Measurements from ENCODE around the gene MPPED2. TPM values are rescaled to one million over a fixed set of nuclear protein-coding genes. Genes with fewer than 3 reads are reported as not detected.

MPPED2 gene
- total RNA-seq, 4 donors from 2014 or later = 0.51 to 19.5 (median 9.3) TPM

DNA sequence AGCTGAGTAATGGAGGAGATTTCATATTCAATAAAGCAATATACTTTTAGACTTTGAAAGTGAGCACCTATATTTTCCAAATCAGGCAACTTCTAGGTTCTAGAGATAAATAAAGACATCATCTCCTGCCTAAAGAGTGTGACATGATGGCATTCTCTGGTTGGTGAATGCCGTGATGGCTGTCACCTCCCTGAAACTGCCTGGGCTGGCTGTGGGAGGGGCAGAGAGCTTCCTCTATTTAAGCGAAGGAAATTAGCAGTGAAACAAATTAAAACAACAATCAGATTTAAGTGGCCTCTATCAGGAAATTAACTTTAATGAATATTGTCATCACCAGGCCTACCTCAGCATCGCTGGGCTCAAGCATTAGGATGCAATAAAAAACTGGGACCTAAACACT lies 149.4 kb downstream of the MPPED2 start:
- intact Hi-C loops (cut with DNase I; ENCODE audit: low total_unique reads) = no loop called here
- Histone ChIP-seq H3K4me3 (no peak overlapping the region), H3K27ac (no peak overlapping the region), H3K36me3 (no peaks in the 10 kb centered on the region), H3K9me3 (no peaks in the 10 kb centered on the region), H3K4me1 (no peaks in the 10 kb centered on the region), H3K27me3 (no peaks in the 10 kb centered on the region)
- TF ChIP-seq CTCF (IDR thresholded peaks at IDR 0.05) = no peak
- no peak for TF ChIP-seq POLR2A (IDR thresholded peaks at IDR 0.05)
- DNase-seq = no peak

- intact Hi-C loops (cut with DNase I; ENCODE audit: low total_unique reads) = no loop called here
- TF ChIP-seq POLR2A (IDR thresholded peaks at IDR 0.05) (no peak), CTCF (IDR thresholded peaks at IDR 0.05) (no peak)
- H3K9me3 ChIP-seq = no peaks in the 10 kb centered on the region
- H3K27ac ChIP-seq = peak overlapping the region in 1 of 2 donors; percentile 63
- no peaks in the 10 kb centered on the region for H3K4me1 ChIP-seq
- DNase-seq = no peak
- H3K4me3 ChIP-seq = no peak overlapping the region
- H3K36me3 ChIP-seq = no peaks in the 10 kb centered on the region
- no peaks in the 10 kb centered on the region for H3K27me3 ChIP-seq
Measured at GRCh38 chr11:30435488-30435887, 150.7 kb downstream of the MPPED2 start.

DNA sequence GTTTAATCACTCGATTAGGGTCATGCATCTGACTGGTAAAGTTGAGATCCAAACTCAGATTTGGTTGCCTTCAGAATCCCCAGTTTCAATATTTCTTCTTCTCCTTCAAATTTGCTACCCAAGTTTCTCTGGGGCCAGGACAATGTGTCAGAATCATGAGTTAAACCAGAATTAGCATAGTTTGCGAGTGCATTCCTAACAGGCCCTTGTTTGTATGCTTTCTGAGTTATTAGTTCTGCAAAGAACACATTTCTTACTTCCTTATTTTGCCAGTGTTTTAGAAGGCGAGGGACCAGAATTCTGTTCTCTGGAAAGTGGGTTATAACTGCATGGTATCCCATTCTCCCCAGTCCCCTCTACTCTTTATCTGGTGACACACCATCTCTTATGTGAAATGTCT lies 151.3 kb downstream of the MPPED2 start:
- Histone ChIP-seq H3K36me3 (no peaks in the 10 kb centered on the region), H3K27ac (peak overlapping the region in 1 of 2 donors; percentile 63), H3K4me1 (no peaks in the 10 kb centered on the region), H3K27me3 (no peaks in the 10 kb centered on the region), H3K4me3 (no peak overlapping the region), H3K9me3 (no peaks in the 10 kb centered on the region)
- TF ChIP-seq CTCF (IDR thresholded peaks at IDR 0.05) (no peak), POLR2A (IDR thresholded peaks at IDR 0.05) (no peak)
- DNase-seq = no peak
- intact Hi-C loops (cut with DNase I; ENCODE audit: low total_unique reads) = no loop called here

DNA sequence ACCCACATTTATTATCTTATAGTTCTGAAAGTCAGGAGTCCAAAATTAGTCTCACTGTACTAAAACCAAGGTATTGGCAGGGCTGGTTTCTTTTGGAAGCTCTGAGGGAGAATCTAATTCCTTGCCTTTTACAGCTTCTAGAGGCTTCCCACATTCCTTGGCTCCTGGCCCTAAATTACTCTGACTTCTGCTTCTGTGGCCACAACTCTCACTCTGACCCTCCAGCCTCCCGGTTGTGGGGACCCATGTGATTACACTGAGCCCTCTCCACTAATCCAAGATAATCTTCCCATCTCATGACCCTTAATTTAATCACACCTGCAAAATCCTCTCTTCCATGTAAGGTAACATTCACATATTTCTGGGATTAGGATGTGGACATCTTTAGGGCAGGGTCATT lies 152.3 kb downstream of the MPPED2 start:
- H3K4me1 ChIP-seq = no peaks in the 10 kb centered on the region
- H3K9me3 ChIP-seq = no peaks in the 10 kb centered on the region
- intact Hi-C loops (cut with DNase I; ENCODE audit: low total_unique reads) = no loop called here
- H3K36me3 ChIP-seq = no peaks in the 10 kb centered on the region
- H3K27me3 ChIP-seq = no peaks in the 10 kb centered on the region
- TF ChIP-seq CTCF (IDR thresholded peaks at IDR 0.05) = no peak
- no peak for TF ChIP-seq POLR2A (IDR thresholded peaks at IDR 0.05)
- no peak overlapping the region for H3K4me3 ChIP-seq
- no peak for DNase-seq
- H3K27ac ChIP-seq = peak overlapping the region in 1 of 2 donors; percentile 63

GRCh38 chr11:30432716-30433115 lies 153.4 kb downstream of the MPPED2 start:
- Histone ChIP-seq H3K36me3 (no peaks in the 10 kb centered on the region), H3K27me3 (no peaks in the 10 kb centered on the region), H3K4me1 (no peaks in the 10 kb centered on the region), H3K27ac (peak overlapping the region in 1 of 2 donors; percentile 67), H3K4me3 (no peak overlapping the region), H3K9me3 (no peaks in the 10 kb centered on the region)
- intact Hi-C loops (cut with DNase I; ENCODE audit: low total_unique reads) = no loop called here
- no peak for TF ChIP-seq POLR2A (IDR thresholded peaks at IDR 0.05)
- no peak for TF ChIP-seq CTCF (IDR thresholded peaks at IDR 0.05)
- no peak for DNase-seq
